ENCODE results near the gene MYCBP.
"Not testable (repeated sequence)": the region's sequence is repeated elsewhere in the genome, so short reads cannot be mapped to it uniquely, and the experiment has no call there.

Gene MYCBP

GRCh38 chr1:38865112-38865715 lies 7.9 kb downstream of the MYCBP start:
- no peak for DNase-seq

GRCh38 chr1:38860454-38860795 lies 12.7 kb downstream of the MYCBP start:
- no peak for DNase-seq

- peak; percentile 93 for DNase-seq
Measured at GRCh38 chr1:38859561-38860453, 13.3 kb downstream of the MYCBP start, which contains the start of gene RRAGC. Gene RRAGC (minus strand): TSS chr1:38859772. CDS start chr1:38859646, 126 bp downstream.

- no peak for DNase-seq
Measured at GRCh38 chr1:38858833-38859560, 14.2 kb downstream of the MYCBP start.

- DNase-seq: no peak
Measured at GRCh38 chr1:38852780-38853179, 20.4 kb downstream of the MYCBP start.

GRCh38 chr1:38848071-38848470 lies 25.1 kb downstream of the MYCBP start:
- DNase-seq: peak; percentile 22

GRCh38 chr1:38846210-38846609 lies 26.9 kb downstream of the MYCBP start:
- DNase-seq: no peak

- DNase-seq: not testable (repeated sequence)
Measured at GRCh38 chr1:38845088-38845487, 28.1 kb downstream of the MYCBP start.

- no peak for DNase-seq
Measured at GRCh38 chr1:38840281-38840680, 32.9 kb downstream of the MYCBP start.

GRCh38 chr1:38839363-38839762 lies 33.8 kb downstream of the MYCBP start:
- DNase-seq: no peak

- not testable (repeated sequence) for DNase-seq
Measured at GRCh38 chr1:38836316-38836715, 36.8 kb downstream of the MYCBP start.

- DNase-seq: peak; percentile 80
Measured at GRCh38 chr1:38834937-38835827, 38.0 kb downstream of the MYCBP start.

GRCh38 chr1:38834221-38834782 lies 38.8 kb downstream of the MYCBP start:
- no peak for DNase-seq

- DNase-seq: no peak
Measured at GRCh38 chr1:38833146-38833545, 40.0 kb downstream of the MYCBP start.

GRCh38 chr1:38832370-38832734 lies 40.8 kb downstream of the MYCBP start:
- DNase-seq: no peak

GRCh38 chr1:38831731-38832369 lies 41.3 kb downstream of the MYCBP start:
- no peak for DNase-seq

- no peak for DNase-seq
Measured at GRCh38 chr1:38829368-38829767, 43.8 kb downstream of the MYCBP start.

GRCh38 chr1:38827318-38827717 lies 45.8 kb downstream of the MYCBP start:
- DNase-seq: no peak

GRCh38 chr1:38826886-38827285 lies 46.3 kb downstream of the MYCBP start:
- no peak for DNase-seq

- no peak for DNase-seq
Measured at GRCh38 chr1:38826262-38826661, 46.9 kb downstream of the MYCBP start.

GRCh38 chr1:38820860-38821259 lies 52.3 kb downstream of the MYCBP start:
- no peak for DNase-seq

- DNase-seq: no peak
Measured at GRCh38 chr1:38819516-38819915, 53.6 kb downstream of the MYCBP start.
